H9 (cell line): ENCODE results near the gene IER2. TPM values are rescaled to one million over a fixed set of nuclear protein-coding genes. Genes with fewer than 3 reads are reported as not detected.

ENCODE experiments used
- DNase-seq: peaks from one replicate; pipeline ENCODE4 v3.0.0-alpha.2; 2017
- H2AFZ ChIP-seq: one replicate; pipeline ENCODE4 v1.6.1; 2013; ENCODE audit warnings: mild to moderate bottlenecking, low read length, control low read depth, moderate library complexity
- H2AK5ac ChIP-seq: 2 replicates; pipeline ENCODE4 v1.6.1; 2013; ENCODE audit warnings: low read length, control low read depth, mixed read lengths; ENCODE audit not compliant: insufficient read length
- H2BK120ac ChIP-seq: one replicate; pipeline ENCODE4 v1.6.1; 2013; ENCODE audit warnings: low read depth, mild to moderate bottlenecking, low read length, control low read depth, inconsistent platforms; ENCODE audit not compliant: poor library complexity, severe bottlenecking
- H2BK12ac ChIP-seq: 2 replicates; pipeline ENCODE4 v1.6.1; 2013; ENCODE audit warnings: low read length, control low read depth, mixed read lengths, low read depth; ENCODE audit not compliant: insufficient read length
- H2BK15ac ChIP-seq: 2 replicates; pipeline ENCODE4 v1.6.1; 2013; ENCODE audit warnings: low read depth, low read length, control low read depth
- H2BK20ac ChIP-seq: one replicate; pipeline ENCODE4 v1.6.1; 2013; ENCODE audit warnings: low read depth, mild to moderate bottlenecking, low read length, control low read depth, inconsistent platforms; ENCODE audit not compliant: poor library complexity, severe bottlenecking
- H2BK5ac ChIP-seq: 2 replicates; pipeline ENCODE4 v1.6.1; 2013; ENCODE audit warnings: low read length, control low read depth, mixed read lengths; ENCODE audit not compliant: insufficient read length
- H3K14ac ChIP-seq: 2 replicates; pipeline ENCODE4 v1.6.1; 2013; ENCODE audit warnings: low read length, control low read depth; ENCODE audit not compliant: insufficient read depth
- H3K18ac ChIP-seq: 2 replicates; pipeline ENCODE4 v1.6.1; 2013; ENCODE audit warnings: low read depth, mild to moderate bottlenecking, mixed read lengths, low read length, control low read depth; ENCODE audit not compliant: insufficient read length
- H3K23ac ChIP-seq: 2 replicates; pipeline ENCODE4 v1.6.1; 2013; ENCODE audit warnings: low read length, control low read depth, mixed read lengths, low read depth; ENCODE audit not compliant: insufficient read length
- H3K23me2 ChIP-seq: 2 replicates; pipeline ENCODE4 v1.6.1; 2013; ENCODE audit warnings: low read depth, mild to moderate bottlenecking, mixed read lengths, low read length, control low read depth; ENCODE audit not compliant: insufficient read length, poor library complexity, severe bottlenecking
- H3K27ac ChIP-seq: 2 replicates; pipeline ENCODE4 v1.5.1; 2013; ENCODE audit warnings: low read length, control low read depth, mixed read lengths, low read depth; ENCODE audit not compliant: insufficient read length
- H3K27me3 ChIP-seq: 2 replicates; pipeline ENCODE4 v1.6.1; 2013; ENCODE audit warnings: low read length, control low read depth, inconsistent platforms; ENCODE audit not compliant: insufficient read depth
- H3K4ac ChIP-seq: 2 replicates; pipeline ENCODE4 v1.6.1; 2013; ENCODE audit warnings: low read depth, mild to moderate bottlenecking, control low read depth, inconsistent platforms, low read length, moderate library complexity
- H3K4me1 ChIP-seq: 2 replicates; pipeline ENCODE4 v1.6.1; 2013; ENCODE audit warnings: low read length, control low read depth, inconsistent platforms; ENCODE audit not compliant: insufficient read depth
- H3K4me2 ChIP-seq: 2 replicates; pipeline ENCODE4 v1.6.1; 2013; ENCODE audit warnings: low read length, control low read depth, mixed read lengths; ENCODE audit not compliant: insufficient read length, insufficient read depth
- H3K56ac ChIP-seq: 2 replicates; pipeline ENCODE4 v1.6.1; 2013; ENCODE audit warnings: low read depth, mild to moderate bottlenecking, mixed read lengths, low read length, control low read depth; ENCODE audit not compliant: insufficient read length
- H3K79me1 ChIP-seq: 2 replicates; pipeline ENCODE4 v1.6.1; 2013; ENCODE audit warnings: low read depth, mild to moderate bottlenecking, moderate library complexity, low read length, control low read depth, inconsistent platforms; ENCODE audit not compliant: insufficient read depth, poor library complexity, severe bottlenecking
- H3K79me2 ChIP-seq: 2 replicates; pipeline ENCODE4 v1.6.1; 2013; ENCODE audit warnings: low read length, control low read depth, inconsistent platforms; ENCODE audit not compliant: insufficient read depth
- H3K9ac ChIP-seq: 2 replicates; pipeline ENCODE4 v1.6.1; 2013; ENCODE audit warnings: low read length, control low read depth, mixed read lengths; ENCODE audit not compliant: insufficient read length; ENCODE audit errors: extremely low read depth
- H3K9me3 ChIP-seq: one replicate; pipeline ENCODE4 v1.6.1; 2013; ENCODE audit warnings: low read depth, low read length, inconsistent platforms; ENCODE audit not compliant: control insufficient read depth
- H3T11ph ChIP-seq: one replicate; pipeline ENCODE4 v1.6.1; 2013; ENCODE audit warnings: mild to moderate bottlenecking, low read length, control low read depth, inconsistent platforms
- H4K20me1 ChIP-seq: one replicate; pipeline ENCODE4 v1.6.1; 2013; ENCODE audit not compliant: control insufficient read depth, insufficient read length, insufficient read depth
- H4K5ac ChIP-seq: 2 replicates; pipeline ENCODE4 v1.6.1; 2013; ENCODE audit warnings: low read depth, mild to moderate bottlenecking, mixed read lengths, low read length, control low read depth; ENCODE audit not compliant: insufficient read length
- H4K8ac ChIP-seq: replicated peaks from 2 replicates; pipeline ENCODE4 v1.6.1; 2013; ENCODE audit warnings: low read length, control low read depth, mixed read lengths, low read depth; ENCODE audit not compliant: insufficient read length
- H4K91ac ChIP-seq: 2 replicates; pipeline ENCODE4 v1.6.1; 2013; ENCODE audit warnings: low read depth, mild to moderate bottlenecking, moderate library complexity, mixed read lengths, low read length, control low read depth; ENCODE audit not compliant: insufficient read length
- H3K27ac Mint-ChIP-seq, 3 experiments: 2 replicates in 2 of 3; 3 replicates in 1 of 3; pipeline ENCODE4 v1.8.0; 2020 to 2021; ENCODE audit warnings: mixed read lengths in 3 of 3, mild to moderate bottlenecking in 1 of 3, moderate library complexity in 1 of 3
- H3K27me3 Mint-ChIP-seq: 2 replicates; pipeline ENCODE4 v1.8.0; 2021; ENCODE audit warnings: low read depth, mild to moderate bottlenecking, moderate library complexity, mixed read lengths
- H3K36me3 Mint-ChIP-seq, 3 experiments: 2 replicates in 2 of 3; 3 replicates in 1 of 3; pipeline ENCODE4 v1.8.0; 2020 to 2021; ENCODE audit warnings: low read depth in 3 of 3, mixed read lengths in 3 of 3; ENCODE audit not compliant: insufficient read depth in 1 of 3
- H3K4me1 Mint-ChIP-seq, 2 experiments: 2 replicates each; pipeline ENCODE4 v1.8.0; 2020; ENCODE audit warnings: mixed read lengths in 2 of 2
- H3K4me3 Mint-ChIP-seq, 2 experiments: 2 replicates in 1 of 2; 3 replicates in 1 of 2; pipeline ENCODE4 v1.8.0; 2020 to 2021; ENCODE audit warnings: mild to moderate bottlenecking in 2 of 2, mixed read lengths in 2 of 2, moderate library complexity in 1 of 2
- H3K9me3 Mint-ChIP-seq, 2 experiments: 2 replicates in 1 of 2; 3 replicates in 1 of 2; pipeline ENCODE4 v1.8.0; 2020; ENCODE audit warnings: mild to moderate bottlenecking in 2 of 2, mixed read lengths in 2 of 2, moderate library complexity in 1 of 2
- WGBS: extraction: QIAGEN DNeasy Blood & Tissue Kit; methylation state at CpG from one replicate; pipeline ENCODE4 v1.1.7; 2013; ENCODE audit warnings: missing lambda C conversion rate, low lambda C conversion rate, mixed read lengths; ENCODE audit not compliant: insufficient read length; ENCODE audit errors: extremely low coverage; 5-methylcytosine and 5-hydroxymethylcytosine counted together
- total RNA-seq: library from RNA; stranded (reverse); gene quantifications from 2 replicates; pipeline ENCODE4 v1.2.1, GENCODE V29; 2021
- TF ChIP-seq, protein P1 (sequence below): fragments of 200-600 bp; sonication (generic); conservative IDR thresholded peaks from 3 replicates; pipeline ENCODE4 v1.8.0; 2021; ENCODE audit warnings: antibody characterized with exemption, mild to moderate bottlenecking

IER2 gene
- total RNA-seq, 1 experiment from 2014 or later = 160 TPM

DNA sequence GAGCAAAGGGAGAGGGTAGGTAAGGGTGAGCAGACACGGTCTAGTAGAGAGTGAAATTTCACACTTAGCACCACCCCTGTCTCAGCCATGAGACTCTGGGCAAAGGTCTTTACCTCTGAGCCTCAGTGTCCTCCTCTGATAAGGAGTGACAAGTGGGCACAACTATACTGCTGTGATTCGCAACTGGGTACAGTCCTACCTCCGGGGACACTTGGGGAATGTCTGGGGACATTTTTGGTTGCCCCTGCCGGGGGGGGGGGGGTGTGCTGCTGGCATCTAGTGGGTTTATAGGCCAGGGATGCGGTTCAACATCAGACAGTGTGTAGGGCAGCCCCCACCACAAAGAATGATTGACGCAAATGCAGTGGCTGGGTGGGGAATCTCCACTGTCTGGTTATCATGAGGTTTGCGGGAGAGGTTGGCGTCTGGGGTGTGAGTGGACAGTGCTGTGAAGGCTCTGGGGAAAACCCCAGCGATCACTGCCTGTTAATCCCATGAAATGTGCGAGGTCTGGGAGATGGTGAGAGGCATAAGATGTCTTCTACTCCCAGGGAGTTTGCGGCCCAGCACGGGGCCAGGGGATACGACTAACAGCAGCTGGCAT, 27.8 kb upstream of the IER2 start:
- Mint-ChIP-seq H3K27ac (peak overlapping the region; percentile 41 to 83 (median 55); a peak in 6 of 7 replicates), H3K4me3 (no peak overlapping the region), H3K36me3 (peaks cover 5 to 48% (median 36%) of the 10 kb centered on the region in 3 experiments; a peak in 5 of 7 replicates), H3K27me3 (no peaks in the 10 kb centered on the region), H3K4me1 (peaks cover 41 to 43% of the 10 kb centered on the region in 2 experiments), H3K9me3 (no peaks in the 10 kb centered on the region)
- Histone ChIP-seq H3K79me2 (peaks cover 66% of the 10 kb centered on the region), H3K23me2 (peaks cover 5% of the 10 kb centered on the region), H3K9me3 (no peaks in the 10 kb centered on the region), H3K4me1 (peaks cover 11% of the 10 kb centered on the region; the same call in 1 of the 2 replicates), H2AK5ac (no peak overlapping the region), H3K4me2 (no peak overlapping the region), H3K18ac (no peak overlapping the region), H2BK15ac (no peak overlapping the region), H2AFZ (no peak overlapping the region), H2BK120ac (no peak overlapping the region), H3K14ac (no peak overlapping the region), H3K27me3 (no peaks in the 10 kb centered on the region), H2BK5ac (no peak overlapping the region), H3K23ac (no peak overlapping the region), H2BK20ac (no peak overlapping the region), H3K79me1 (peaks cover 2% of the 10 kb centered on the region), H2BK12ac (no peak overlapping the region), H3K56ac (no peak overlapping the region), H3T11ph (no peak overlapping the region), H4K91ac (no peak overlapping the region), H3K9ac (no peak overlapping the region), H3K27ac (no peak overlapping the region), H3K4ac (no peak overlapping the region), H4K20me1 (no peaks in the 10 kb centered on the region), H4K8ac (no peak overlapping the region), H4K5ac (no peak overlapping the region)
- no peak for DNase-seq
- TF ChIP-seq, protein P1, sequence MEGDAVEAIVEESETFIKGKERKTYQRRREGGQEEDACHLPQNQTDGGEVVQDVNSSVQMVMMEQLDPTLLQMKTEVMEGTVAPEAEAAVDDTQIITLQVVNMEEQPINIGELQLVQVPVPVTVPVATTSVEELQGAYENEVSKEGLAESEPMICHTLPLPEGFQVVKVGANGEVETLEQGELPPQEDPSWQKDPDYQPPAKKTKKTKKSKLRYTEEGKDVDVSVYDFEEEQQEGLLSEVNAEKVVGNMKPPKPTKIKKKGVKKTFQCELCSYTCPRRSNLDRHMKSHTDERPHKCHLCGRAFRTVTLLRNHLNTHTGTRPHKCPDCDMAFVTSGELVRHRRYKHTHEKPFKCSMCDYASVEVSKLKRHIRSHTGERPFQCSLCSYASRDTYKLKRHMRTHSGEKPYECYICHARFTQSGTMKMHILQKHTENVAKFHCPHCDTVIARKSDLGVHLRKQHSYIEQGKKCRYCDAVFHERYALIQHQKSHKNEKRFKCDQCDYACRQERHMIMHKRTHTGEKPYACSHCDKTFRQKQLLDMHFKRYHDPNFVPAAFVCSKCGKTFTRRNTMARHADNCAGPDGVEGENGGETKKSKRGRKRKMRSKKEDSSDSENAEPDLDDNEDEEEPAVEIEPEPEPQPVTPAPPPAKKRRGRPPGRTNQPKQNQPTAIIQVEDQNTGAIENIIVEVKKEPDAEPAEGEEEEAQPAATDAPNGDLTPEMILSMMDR = no peak
- no CpG with 5 or more reads among the region's 13 CpGs for WGBS
